ENCODE measurements around the gene CHKA. TPM values are rescaled to one million over a fixed set of nuclear protein-coding genes. Genes with fewer than 3 reads are reported as not detected.
A peak's percentile ranks its signal among the peaks of the same experiment; 100 is the strongest.

The CHKA gene
- total RNA-seq, 1 donor from 2014 or later: 173 TPM

GRCh38 chr11:68136866-68137265 is 15.7 kb upstream of the CHKA start:
- Mint-ChIP-seq H3K4me1 (ENCODE audit: unreplicated experiment) (peaks cover 2% of the 10 kb centered on the region), H3K4me3 (ENCODE audit: unreplicated experiment) (no peak overlapping the region), H3K9me3 (ENCODE audit: unreplicated experiment) (peaks cover 20% of the 10 kb centered on the region), H3K36me3 (ENCODE audit: low read depth, unreplicated experiment) (peaks cover 22% of the 10 kb centered on the region), H3K27me3 (ENCODE audit: unreplicated experiment) (peaks cover 18% of the 10 kb centered on the region), H3K27ac (ENCODE audit: unreplicated experiment) (no peak overlapping the region)
- TF ChIP-seq CTCF (IDR thresholded peaks at IDR 0.05; ENCODE audit: unreplicated experiment): no peak
- DNase-seq (ENCODE audit: low spot score): no peak

- Mint-ChIP-seq H3K4me3 (ENCODE audit: unreplicated experiment) (no peak overlapping the region), H3K36me3 (ENCODE audit: low read depth, unreplicated experiment) (peaks cover 24% of the 10 kb centered on the region), H3K4me1 (ENCODE audit: unreplicated experiment) (peaks cover 3% of the 10 kb centered on the region), H3K27me3 (ENCODE audit: unreplicated experiment) (peaks cover 18% of the 10 kb centered on the region), H3K27ac (ENCODE audit: unreplicated experiment) (no peak overlapping the region), H3K9me3 (ENCODE audit: unreplicated experiment) (peaks cover 21% of the 10 kb centered on the region)
- TF ChIP-seq CTCF (IDR thresholded peaks at IDR 0.05; ENCODE audit: unreplicated experiment): no peak
- no peak for DNase-seq (ENCODE audit: low spot score)
Measured at GRCh38 chr11:68135161-68135560, 14.0 kb upstream of the CHKA start.

- Mint-ChIP-seq H3K27me3 (ENCODE audit: unreplicated experiment) (peaks cover 18% of the 10 kb centered on the region), H3K9me3 (ENCODE audit: unreplicated experiment) (peaks cover 21% of the 10 kb centered on the region), H3K27ac (ENCODE audit: unreplicated experiment) (no peak overlapping the region), H3K4me1 (ENCODE audit: unreplicated experiment) (peaks cover 7% of the 10 kb centered on the region), H3K4me3 (ENCODE audit: unreplicated experiment) (no peak overlapping the region), H3K36me3 (ENCODE audit: low read depth, unreplicated experiment) (peaks cover 32% of the 10 kb centered on the region)
- TF ChIP-seq CTCF (IDR thresholded peaks at IDR 0.05; ENCODE audit: unreplicated experiment): no peak
- no peak for DNase-seq (ENCODE audit: low spot score)
Measured at GRCh38 chr11:68133761-68134160, 12.6 kb upstream of the CHKA start.

GRCh38 chr11:68130121-68130520 is 8.9 kb upstream of the CHKA start:
- Mint-ChIP-seq H3K36me3 (ENCODE audit: low read depth, unreplicated experiment) (peaks cover 27% of the 10 kb centered on the region), H3K4me1 (ENCODE audit: unreplicated experiment) (peaks cover 14% of the 10 kb centered on the region), H3K9me3 (ENCODE audit: unreplicated experiment) (peaks cover 19% of the 10 kb centered on the region), H3K27ac (ENCODE audit: unreplicated experiment) (no peak overlapping the region), H3K4me3 (ENCODE audit: unreplicated experiment) (no peak overlapping the region), H3K27me3 (ENCODE audit: unreplicated experiment) (peaks cover 10% of the 10 kb centered on the region)
- no peak for DNase-seq (ENCODE audit: low spot score)
- no peak for TF ChIP-seq CTCF (IDR thresholded peaks at IDR 0.05; ENCODE audit: unreplicated experiment)

GRCh38 chr11:68128682-68129327 is 7.6 kb upstream of the CHKA start:
- Mint-ChIP-seq H3K27me3 (ENCODE audit: unreplicated experiment) (peaks cover 5% of the 10 kb centered on the region), H3K4me1 (ENCODE audit: unreplicated experiment) (peaks cover 17% of the 10 kb centered on the region), H3K36me3 (ENCODE audit: low read depth, unreplicated experiment) (peaks cover 20% of the 10 kb centered on the region), H3K27ac (ENCODE audit: unreplicated experiment) (no peak overlapping the region), H3K4me3 (ENCODE audit: unreplicated experiment) (peak overlapping the region; percentile 57), H3K9me3 (ENCODE audit: unreplicated experiment) (peaks cover 14% of the 10 kb centered on the region)
- TF ChIP-seq CTCF (IDR thresholded peaks at IDR 0.05; ENCODE audit: unreplicated experiment): no peak
- no peak for DNase-seq (ENCODE audit: low spot score)
